HepG2 (cell line): ENCODE data around the gene RHOBTB3. TPM values are rescaled to one million over a fixed set of nuclear protein-coding genes. Genes with fewer than 3 reads are reported as not detected.

Experiments used
- CTCF ChIP-seq: sonication (generic); formaldehyde crosslinking; IDR thresholded peaks from 2 replicates; pipeline ENCODE4 v1.5.0; 2020; ENCODE audit warnings: mild to moderate bottlenecking, missing genetic modification reagents, moderate library complexity
- DR1 ChIP-seq: sonication (generic); formaldehyde crosslinking; IDR thresholded peaks from 2 replicates; pipeline ENCODE4 v1.8.0; 2021; ENCODE audit warnings: mild to moderate bottlenecking, missing genetic modification reagents, inconsistent platforms
- GTF3A ChIP-seq: sonication (generic); formaldehyde crosslinking; conservative IDR thresholded peaks from 2 replicates; pipeline ENCODE4 v1.4.0; 2020; ENCODE audit warnings: mild to moderate bottlenecking, missing genetic modification reagents
- HBP1 ChIP-seq: IDR thresholded peaks from 2 replicates; pipeline ENCODE4 v1.6.1; 2016; ENCODE audit warnings: low read depth, control low read depth
- HDAC1 ChIP-seq: sonication (generic); formaldehyde crosslinking; IDR thresholded peaks from 2 replicates; pipeline ENCODE4 v1.5.1; 2020; ENCODE audit warnings: mild to moderate bottlenecking, missing genetic modification reagents
- HNF1A ChIP-seq, 2 experiments: sonication (generic) in 1 of 2; formaldehyde crosslinking in 1 of 2; IDR thresholded peaks; 2 replicates each; pipeline versions ENCODE4 v1.4.0 to v1.6.1; 2016 to 2020; ENCODE audit warnings: borderline replicate concordance in 1 of 2, low read depth in 1 of 2, mild to moderate bottlenecking in 1 of 2, missing genetic modification reagents in 1 of 2
- NCOR1 ChIP-seq: fragments of 200-600 bp; sonication (generic); IDR thresholded peaks from 2 replicates; pipeline ENCODE4 v1.7.0; 2017; ENCODE audit warnings: antibody characterized with exemption, low read length, borderline replicate concordance
- NKX3-1 ChIP-seq: sonication (generic); formaldehyde crosslinking; IDR thresholded peaks from 2 replicates; pipeline ENCODE4 v1.5.0; 2020; ENCODE audit warnings: missing genetic modification reagents
- RORA ChIP-seq: sonication (generic); formaldehyde crosslinking; IDR thresholded peaks from 2 replicates; pipeline ENCODE4 v1.5.0; 2020; ENCODE audit warnings: mild to moderate bottlenecking, missing genetic modification reagents, moderate library complexity
- SIN3B ChIP-seq: fragments of 150-350 bp; IDR thresholded peaks from 2 replicates; pipeline ENCODE4 v1.6.1; 2014; ENCODE audit warnings: low read length
- THAP11 ChIP-seq: IDR thresholded peaks from 2 replicates; pipeline ENCODE4 v1.6.1; 2016; ENCODE audit warnings: missing biosample characterization, missing genetic modification reagents
- ZC3H4 ChIP-seq: sonication (generic); formaldehyde crosslinking; IDR thresholded peaks from 2 replicates; pipeline ENCODE4 v1.4.0; 2020; ENCODE audit warnings: missing genetic modification reagents, borderline replicate concordance
- ZNF10 ChIP-seq: sonication (generic); formaldehyde crosslinking; IDR thresholded peaks from 2 replicates; pipeline ENCODE4 v1.4.0; 2020; ENCODE audit warnings: mild to moderate bottlenecking, low read depth, missing genetic modification reagents, borderline replicate concordance
- ZNF326 ChIP-seq: sonication (generic); formaldehyde crosslinking; IDR thresholded peaks from 2 replicates; pipeline ENCODE4 v1.4.0; 2020; ENCODE audit warnings: missing genetic modification reagents, borderline replicate concordance
- ZNF468 ChIP-seq: sonication (generic); formaldehyde crosslinking; IDR thresholded peaks from 2 replicates; pipeline ENCODE4 v1.8.0; 2022; ENCODE audit warnings: mild to moderate bottlenecking, moderate library complexity, missing genetic modification reagents
- ZNF530 ChIP-seq: sonication (generic); formaldehyde crosslinking; IDR thresholded peaks from 2 replicates; pipeline ENCODE4 v1.5.0; 2020; ENCODE audit warnings: low read depth, mild to moderate bottlenecking, missing genetic modification reagents
- ZNF549 ChIP-seq: sonication (generic); formaldehyde crosslinking; IDR thresholded peaks from 2 replicates; pipeline ENCODE4 v1.5.0; 2020; ENCODE audit warnings: missing genetic modification reagents
- ZNF580 ChIP-seq: IDR thresholded peaks from 2 replicates; pipeline ENCODE4 v1.6.1; 2016; ENCODE audit warnings: low read depth, borderline replicate concordance
- ZNF605 ChIP-seq: sonication (generic); formaldehyde crosslinking; IDR thresholded peaks from 2 replicates; pipeline ENCODE4 v1.8.0; 2022; ENCODE audit warnings: mild to moderate bottlenecking, missing genetic modification reagents
- ZNF607 ChIP-seq: sonication (generic); formaldehyde crosslinking; IDR thresholded peaks from 2 replicates; pipeline ENCODE4 v1.5.1; 2020; ENCODE audit warnings: missing genetic modification reagents, mild to moderate bottlenecking, borderline replicate concordance
- ZNF652 ChIP-seq: IDR thresholded peaks from 2 replicates; pipeline ENCODE4 v1.6.1; 2016; ENCODE audit warnings: low read depth, borderline replicate concordance
- ZNF75D ChIP-seq: sonication (generic); formaldehyde crosslinking; IDR thresholded peaks from 2 replicates; pipeline ENCODE4 v1.8.1; 2023; ENCODE audit warnings: missing genetic modification reagents, mild to moderate bottlenecking, borderline replicate concordance
- ZNF878 ChIP-seq: sonication (generic); formaldehyde crosslinking; IDR thresholded peaks from 2 replicates; pipeline ENCODE4 v1.8.1; 2023; ENCODE audit warnings: mild to moderate bottlenecking, missing genetic modification reagents, moderate library complexity
- polyA plus RNA-seq, 8 experiments: library from polyadenylated mRNA; depleted of rRNA in 3 of 8; stranded (reverse) in 7 of 8; unstranded in 1 of 8; fragments of >200 nt; fragmentation: Illumina TruSeq in 4 of 8; extraction: Trizol in 4 of 8; gene quantifications; 2 replicates each; pipeline versions ENCODE4 v1.2.1 to v1.2.3, GENCODE V29; 2011 to 2016; ENCODE audit warnings: low read depth in 4 of 8, missing spikeins in 1 of 8, mixed read lengths in 1 of 8; ENCODE audit not compliant: insufficient read depth in 1 of 8
- total RNA-seq, 5 experiments: library from RNA; depleted of rRNA; stranded (reverse); fragments of >200 nt; fragmentation: Illumina TruSeq; extraction: Trizol; gene quantifications; 2 replicates each; pipeline ENCODE4 v1.2.3, GENCODE V29; 2016; ENCODE audit warnings: low read depth in 1 of 5

The RHOBTB3 gene
- total and polyA plus RNA-seq, 2 of the 13 experiments (the other 11 are each of a cell fraction or from before 2014, with no cell fraction given) = 31.6 to 35.4 TPM

GRCh38 chr5:95823218-95823737 lies 92.1 kb downstream of the RHOBTB3 start (continued):
- TF ChIP-seq ZNF468 = peak; percentile 55; the same call in 1 of the 2 replicates
- 0 out of 2 replicates have a peak, but pooled peaks have one; percentile 70 for TF ChIP-seq RORA (CRISPR knock-in tag)
- peak; percentile 15; the same call in 1 of the 2 replicates for TF ChIP-seq ZNF652 (CRISPR knock-in tag)
- no peak for TF ChIP-seq ZNF605
- no peak for TF ChIP-seq ZNF549 (CRISPR knock-in tag)
- TF ChIP-seq DR1 (CRISPR knock-in tag) = no peak
- peak; percentile 74; the same call in 1 of the 2 replicates for TF ChIP-seq HBP1
- TF ChIP-seq NKX3-1 (CRISPR knock-in tag) = 0 out of 2 replicates have a peak, but pooled peaks have one; percentile 45
- TF ChIP-seq ZNF75D (CRISPR knock-in tag) = no peak
- no peak; the same call in 1 of the 2 replicates for TF ChIP-seq GTF3A (CRISPR knock-in tag)
- TF ChIP-seq NCOR1 = no peak
- no peak for TF ChIP-seq HNF1A (IDR thresholded peaks at IDR 0.05; ENCODE audit: low read depth)
- TF ChIP-seq HNF1A (CRISPR knock-in tag; IDR thresholded peaks at IDR 0.05; ENCODE audit: borderline replicate concordance) = 0 out of 2 replicates have a peak, but pooled peaks have one; percentile 9
- no peak for TF ChIP-seq ZNF326 (CRISPR knock-in tag)
- TF ChIP-seq ZNF580 (CRISPR knock-in tag) = 0 out of 2 replicates have a peak, but pooled peaks have one; percentile 8
- peak; percentile 73; the same call in 1 of the 2 replicates for TF ChIP-seq ZC3H4 (CRISPR knock-in tag)
- TF ChIP-seq ZNF607 (CRISPR knock-in tag) = no peak
- TF ChIP-seq THAP11 (CRISPR knock-in tag) = 0 out of 2 replicates have a peak, but pooled peaks have one; percentile 16
- peak; percentile 56; the same call in 1 of the 2 replicates for TF ChIP-seq ZNF878 (CRISPR knock-in tag)
- no peak for TF ChIP-seq HDAC1 (CRISPR knock-in tag)
- no peak for TF ChIP-seq ZNF10 (CRISPR knock-in tag)
- 0 out of 2 replicates have a peak, but pooled peaks have one; percentile 10 for TF ChIP-seq SIN3B
- TF ChIP-seq ZNF530 = no peak
- no peak for TF ChIP-seq CTCF (CRISPR knock-in tag)
